HepG2 (cell line): ENCODE results near the gene MALT1. TPM values are rescaled to one million over a fixed set of nuclear protein-coding genes. Genes with fewer than 3 reads are reported as not detected.
A peak's percentile ranks its signal among the peaks of the same experiment; 100 is the strongest.

Experiments used
- ATAC-seq: fragments of 200-7000 bp; cut with Tn5 transposase; 3 replicates; pipeline ENCODE4 v1.9.1; 2020; ENCODE audit warnings: mild to moderate bottlenecking, moderate library complexity
- BruUV-seq: library from RNA; stranded (reverse); fragments of 400-500 nt; replicated peaks from 2 replicates; lab custom pipeline; 2021; lab: Mats Ljungman, UMichigan
- CTCF ChIA-PET: fragments of 300-600 bp; formaldehyde crosslinking; extraction: SDS; loops from one replicate; lab custom pipeline; 2021; ENCODE audit warnings: low total read pairs, inconsistent platforms, low intra/inter-chr PET ratio; lab: Yijun Ruan, JAX
- POLR2A ChIA-PET: fragments of 350-600 bp; sonication (Branson Sonifier 250); formaldehyde crosslinking; loops from one replicate; lab custom pipeline; 2020; ENCODE audit warnings: antibody characterized with exemption, inconsistent platforms; lab: Yijun Ruan, JAX
- DNase-seq: peaks from one replicate; pipeline ENCODE4 v3.0.0-alpha.2; 2015; ENCODE audit warnings: low spot score
- FAIRE-seq: peaks from 3 replicates; lab custom pipeline; 2011; peaks lifted over from hg19 to GRCh38; lab: Jason Lieb, UNC
- H2AFZ ChIP-seq: one replicate; pipeline ENCODE4 v1.6.1; 2011; ENCODE audit warnings: low read length, inconsistent platforms
- H3K27ac ChIP-seq: fragments of 300-600 bp; 3 replicates; pipeline ENCODE4 v1.8.0; 2011; ENCODE audit warnings: mixed run types, mild to moderate bottlenecking, mixed read lengths, low read length, inconsistent platforms; ENCODE audit not compliant: insufficient read depth; ENCODE audit errors: extremely low read length
- H3K27me3 ChIP-seq, 2 experiments: fragments of 200-600 bp in 1 of 2; 2 replicates in 1 of 2; 3 replicates in 1 of 2; pipeline versions ENCODE4 v1.6.0 to v1.8.0; 2011; ENCODE audit warnings: low read length in 2 of 2, mild to moderate bottlenecking in 2 of 2, moderate library complexity in 2 of 2, inconsistent platforms in 1 of 2; ENCODE audit not compliant: insufficient read depth in 2 of 2, control insufficient read depth in 1 of 2
- H3K36me3 ChIP-seq, 2 experiments: fragments of 200-600 bp in 1 of 2; replicated peaks in 1 of 2; 2 replicates in 1 of 2; 3 replicates in 1 of 2; pipeline versions ENCODE4 v1.5.1 to v1.8.0; 2011; ENCODE audit warnings: low read length in 2 of 2, inconsistent platforms in 1 of 2; ENCODE audit not compliant: insufficient read depth in 2 of 2, control insufficient read depth in 1 of 2
- H3K4me1 ChIP-seq: 2 replicates; pipeline ENCODE4 v1.5.1; 2012; ENCODE audit warnings: low read length, inconsistent platforms; ENCODE audit not compliant: insufficient read depth
- H3K4me2 ChIP-seq: 2 replicates; pipeline ENCODE4 v1.6.0; 2011; ENCODE audit warnings: low read depth, low read length, inconsistent platforms
- H3K4me3 ChIP-seq, 3 experiments: fragments of 200-600 bp in 1 of 3; sonication (generic), shearing (Covaris generic) in 1 of 3; replicated peaks in 1 of 3; 2 replicates each; pipeline ENCODE4 v1.5.1; 2011 to 2016; ENCODE audit warnings: low read length in 3 of 3, inconsistent platforms in 2 of 3, low read depth in 2 of 3, mild to moderate bottlenecking in 2 of 3, control low read depth in 1 of 3, mixed read lengths in 1 of 3; ENCODE audit not compliant: insufficient read depth in 1 of 3
- H3K79me2 ChIP-seq: one replicate; pipeline ENCODE4 v1.6.1; 2011; ENCODE audit warnings: low read length, inconsistent platforms; ENCODE audit not compliant: insufficient read depth
- H3K9ac ChIP-seq: 2 replicates; pipeline ENCODE4 v1.6.0; 2011; ENCODE audit warnings: mild to moderate bottlenecking, low read depth, low read length, inconsistent platforms; ENCODE audit not compliant: insufficient read depth
- H3K9me3 ChIP-seq: 2 replicates; pipeline ENCODE4 v1.5.1; 2012; ENCODE audit warnings: mild to moderate bottlenecking, low read length
- H4K20me1 ChIP-seq: 2 replicates; pipeline ENCODE4 v1.6.0; 2011; ENCODE audit warnings: inconsistent platforms, mild to moderate bottlenecking, low read length, moderate library complexity; ENCODE audit not compliant: insufficient read depth
- ATAD3A ChIP-seq: sonication (generic); formaldehyde crosslinking; IDR thresholded peaks from 2 replicates; pipeline ENCODE4 v1.4.0; 2020; ENCODE audit warnings: missing genetic modification reagents
- ATF1 ChIP-seq: IDR thresholded peaks from 2 replicates; pipeline ENCODE4 v1.6.1; 2016; ENCODE audit warnings: mild to moderate bottlenecking, control low read depth
- MAFF ChIP-seq: IDR thresholded peaks from 2 replicates; pipeline ENCODE4 v1.6.1; 2011; ENCODE audit warnings: low read depth, low read length, improper control_type of control experiment
- MAFK ChIP-seq, 2 experiments: IDR thresholded peaks in 1 of 2; conservative IDR thresholded peaks in 1 of 2; 2 replicates each; pipeline ENCODE4 v1.6.1; 2011; ENCODE audit warnings: improper control_type of control experiment in 2 of 2, low read length in 2 of 2
- MTA1 ChIP-seq: sonication (generic); formaldehyde crosslinking; IDR thresholded peaks from 2 replicates; pipeline ENCODE4 v1.4.0; 2020; ENCODE audit warnings: missing genetic modification reagents, mild to moderate bottlenecking, borderline replicate concordance
- SOX13 ChIP-seq, 3 experiments: fragments of 450-650 bp in 1 of 3; sonication (generic) in 1 of 3; formaldehyde crosslinking in 1 of 3; IDR thresholded peaks in 2 of 3; conservative IDR thresholded peaks in 1 of 3; 2 replicates each; pipeline versions ENCODE4 v1.5.0 to v1.6.1; 2016 to 2020; ENCODE audit warnings: antibody characterized with exemption in 1 of 3, mild to moderate bottlenecking in 1 of 3, missing compliant biosample characterization in 1 of 3, missing genetic modification reagents in 1 of 3, moderate library complexity in 1 of 3
- TAF1 ChIP-seq: sonication (generic); formaldehyde crosslinking; IDR thresholded peaks from 2 replicates; pipeline ENCODE4 v1.4.0; 2020; ENCODE audit warnings: missing genetic modification reagents
- TMF1 ChIP-seq: sonication (generic); formaldehyde crosslinking; IDR thresholded peaks from 2 replicates; pipeline ENCODE4 v1.8.1; 2022; ENCODE audit warnings: low read depth, missing genetic modification reagents
- ZNF136 ChIP-seq: sonication (generic); formaldehyde crosslinking; IDR thresholded peaks from 2 replicates; pipeline ENCODE4 v1.8.1; 2022; ENCODE audit warnings: low read depth, mild to moderate bottlenecking, moderate library complexity, missing genetic modification reagents
- ZNF383 ChIP-seq: sonication (generic); formaldehyde crosslinking; IDR thresholded peaks from 2 replicates; pipeline ENCODE4 v1.4.0; 2020; ENCODE audit warnings: missing genetic modification reagents, mild to moderate bottlenecking, borderline replicate concordance
- ZNF720 ChIP-seq: sonication (generic); formaldehyde crosslinking; IDR thresholded peaks from 2 replicates; pipeline ENCODE4 v1.4.0; 2020; ENCODE audit warnings: missing genetic modification reagents
- ZSCAN25 ChIP-seq: sonication (generic); formaldehyde crosslinking; IDR thresholded peaks from 2 replicates; pipeline ENCODE4 v1.8.0; 2022; ENCODE audit warnings: mild to moderate bottlenecking, missing genetic modification reagents
- WGBS: methylation state at CpG from one replicate; pipeline ENCODE4 v1.1.6; 2017; ENCODE audit warnings: low lambda C conversion rate; 5-methylcytosine and 5-hydroxymethylcytosine counted together
- in situ Hi-C: cut with HindIII; loops from 2 replicates; pipeline ENCODE4 v1.10.0; 2017; ENCODE audit warnings: low pct_unique_long_range_greater_than_20kb; ENCODE audit not compliant: extremely low pct_ligation_motif_present
- intact Hi-C: fragments of 100-400 bp; cut with micrococcal nuclease; formaldehyde crosslinking; loops from one replicate; pipeline ENCODE4 v1.10.0; 2022; ENCODE audit not compliant: unreplicated experiment
- polyA plus RNA-seq, 8 experiments: library from polyadenylated mRNA; depleted of rRNA in 3 of 8; stranded (reverse) in 7 of 8; unstranded in 1 of 8; fragments of >200 nt; fragmentation: Illumina TruSeq in 4 of 8; extraction: Trizol in 4 of 8; gene quantifications; 2 replicates each; pipeline versions ENCODE4 v1.2.1 to v1.2.3, GENCODE V29; 2011 to 2016; ENCODE audit warnings: low read depth in 4 of 8, missing spikeins in 1 of 8, mixed read lengths in 1 of 8; ENCODE audit not compliant: insufficient read depth in 1 of 8
- total RNA-seq, 5 experiments: library from RNA; depleted of rRNA; stranded (reverse); fragments of >200 nt; fragmentation: Illumina TruSeq; extraction: Trizol; gene quantifications; 2 replicates each; pipeline ENCODE4 v1.2.3, GENCODE V29; 2016; ENCODE audit warnings: low read depth in 1 of 5
- TF ChIP-seq, protein P1 (sequence below): IDR thresholded peaks from 2 replicates; pipeline ENCODE4 v1.6.1; 2016; ENCODE audit warnings: low read depth

MALT1 gene
- total and polyA plus RNA-seq, 2 of the 13 experiments (the other 11 are each of a cell fraction or from before 2014, with no cell fraction given), result 43.9 to 89.0 TPM

DNA sequence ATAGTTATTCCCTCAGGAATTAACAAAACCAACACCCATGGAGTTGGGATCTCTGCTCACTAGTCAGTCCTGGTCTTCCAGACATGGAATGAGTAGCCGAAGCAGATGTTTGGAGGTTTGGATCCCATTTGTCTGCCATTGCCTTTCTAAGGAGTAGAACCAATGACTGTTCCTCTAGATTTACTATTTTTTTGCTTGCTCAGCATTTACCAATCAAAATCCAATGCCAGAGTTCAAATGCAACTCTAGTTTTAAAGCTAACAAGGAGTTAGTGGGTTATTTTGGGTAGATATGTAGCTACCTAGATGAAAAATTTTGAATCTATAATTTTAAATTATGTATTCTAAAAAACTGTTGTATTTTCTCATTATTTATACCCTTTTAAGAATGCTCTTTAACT, 62.6 kb downstream of the MALT1 start:
- TF ChIP-seq ATAD3A (no peak), ATF1 (CRISPR knock-in tag) (no peak), ZSCAN25 (no peak), ZNF720 (CRISPR knock-in tag) (no peak), MAFF (peak; percentile 99), TMF1 (CRISPR knock-in tag) (no peak), MAFK (conservative IDR thresholded peaks at IDR 0.05 in 1 of 2, IDR thresholded peaks at IDR 0.05 in 1 of 2; ENCODE audit: low read length in 2 of 2) (peak; percentile 98 to 99), ZNF383 (CRISPR knock-in tag) (no peak), ZNF136 (no peak), MTA1 (CRISPR knock-in tag) (no peak), TAF1 (CRISPR knock-in tag) (no peak), SOX13 (IDR thresholded peaks at IDR 0.05) (no peak), SOX13 (CRISPR knock-in tag; conservative IDR thresholded peaks at IDR 0.05 in 1 of 2, IDR thresholded peaks at IDR 0.05 in 1 of 2) (no peak)
- TF ChIP-seq, protein P1, sequence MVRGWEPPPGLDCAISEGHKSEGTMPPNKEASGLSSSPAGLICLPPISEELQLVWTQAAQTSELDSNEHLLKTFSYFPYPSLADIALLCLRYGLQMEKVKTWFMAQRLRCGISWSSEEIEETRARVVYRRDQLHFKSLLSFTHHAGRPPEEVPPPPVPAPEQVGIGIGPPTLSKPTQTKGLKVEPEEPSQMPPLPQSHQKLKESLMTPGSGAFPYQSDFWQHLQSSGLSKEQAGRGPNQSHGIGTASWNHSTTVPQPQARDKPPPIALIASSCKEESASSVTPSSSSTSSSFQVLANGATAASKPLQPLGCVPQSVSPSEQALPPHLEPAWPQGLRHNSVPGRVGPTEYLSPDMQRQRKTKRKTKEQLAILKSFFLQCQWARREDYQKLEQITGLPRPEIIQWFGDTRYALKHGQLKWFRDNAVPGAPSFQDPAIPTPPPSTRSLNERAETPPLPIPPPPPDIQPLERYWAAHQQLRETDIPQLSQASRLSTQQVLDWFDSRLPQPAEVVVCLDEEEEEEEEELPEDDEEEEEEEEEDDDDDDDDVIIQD (CRISPR knock-in tag), result no peak
- H3K4me1 ChIP-seq, result no peaks in the 10 kb centered on the region
- no peaks in the 10 kb centered on the region for H4K20me1 ChIP-seq
- DNase-seq, result no peak
- no peak overlapping the region for H2AFZ ChIP-seq
- ChIA-PET POLR2A (no interaction called here), CTCF (no interaction called here)
- intact Hi-C loops (no loop called here), in situ Hi-C loops (no loop called here)
- no peak overlapping the region for H3K4me2 ChIP-seq
- H3K9me3 ChIP-seq, result no peaks in the 10 kb centered on the region
- no TSS peak for BruUV-seq
- no peak overlapping the region for H3K27ac ChIP-seq
- ATAC-seq, result no peak
- WGBS, result 83% methylated on average over 1 of the region's 1 CpG
- H3K9ac ChIP-seq, result no peak overlapping the region
- no peaks in the 10 kb centered on the region for H3K27me3 ChIP-seq
- FAIRE-seq, result no peak
- H3K4me3 ChIP-seq, result no peak overlapping the region
- H3K79me2 ChIP-seq, result no peaks in the 10 kb centered on the region
- peaks cover 9 to 58% of the 10 kb centered on the region in 2 experiments for H3K36me3 ChIP-seq
